AML-193 (cell line): ENCODE data around the gene CA10.

Source experiments
- DNase-seq, 2 experiments: peaks; one replicate each; lab custom pipeline; 2025; lab: John Stamatoyannopoulos, UW

Gene CA10

DNA sequence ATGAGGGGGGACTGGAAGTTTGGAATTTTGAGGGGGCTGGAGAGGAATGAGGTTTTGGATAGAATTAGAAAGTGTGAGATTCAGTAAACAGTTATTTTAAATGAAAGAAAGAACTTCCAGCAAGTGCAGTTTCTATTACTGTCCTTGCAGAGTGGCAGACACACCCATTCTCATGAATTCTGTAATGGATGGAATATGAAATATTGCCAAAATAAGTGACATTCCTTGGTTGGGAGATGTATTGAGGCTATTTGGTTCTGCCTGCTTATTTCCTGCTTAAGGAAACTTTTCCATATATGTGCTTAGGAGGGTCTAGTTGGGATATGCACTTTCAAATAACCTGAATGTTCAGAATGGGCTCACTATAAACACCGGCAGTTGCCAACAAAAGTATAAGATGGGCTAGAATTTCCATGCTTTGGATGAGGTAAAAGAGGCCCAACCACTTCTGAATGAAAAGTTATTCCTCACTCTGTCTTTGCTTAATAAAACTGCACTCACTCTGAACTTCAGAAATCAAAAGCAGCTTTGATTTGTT is 434.4 kb downstream of the CA10 start:
- no peak for DNase-seq

DNA sequence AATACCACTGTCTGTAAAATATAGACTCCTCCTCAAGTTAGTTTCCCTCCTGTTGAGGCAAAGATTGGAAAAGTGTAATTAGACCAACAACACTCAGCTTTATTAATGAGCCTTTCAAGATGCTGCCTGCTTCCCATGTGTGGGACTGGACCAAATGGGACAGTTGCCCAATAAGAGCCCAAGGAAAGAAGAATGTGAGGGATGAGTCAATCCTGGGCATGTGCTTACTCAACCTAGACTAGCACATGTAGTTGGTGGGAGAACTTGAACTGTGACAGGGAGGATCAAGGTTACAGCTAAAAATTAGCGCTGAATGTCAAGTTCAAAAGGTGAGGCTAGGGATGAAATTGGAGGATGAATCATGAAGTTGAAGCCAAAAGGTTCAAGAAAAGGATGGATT is 435.5 kb downstream of the CA10 start:
- no peak for DNase-seq

DNA sequence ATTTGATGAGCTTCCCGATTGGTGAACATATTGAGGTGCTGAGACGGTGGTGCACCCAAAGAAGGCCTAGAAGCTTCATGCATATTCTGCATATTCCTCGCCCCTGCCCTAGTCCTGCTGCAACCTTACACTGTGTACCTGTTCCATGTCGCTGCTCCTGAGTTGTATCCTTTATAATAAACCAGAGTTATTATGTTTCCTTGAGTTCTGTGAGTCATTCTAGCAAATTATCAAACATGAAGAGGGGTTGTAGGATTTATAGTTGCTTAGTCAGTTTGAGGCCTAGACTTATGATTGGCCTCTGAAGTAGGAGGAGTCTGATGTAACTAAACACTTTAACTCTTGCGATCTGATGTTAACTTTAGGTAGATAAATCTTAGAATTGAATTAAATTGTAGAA is 436.8 kb downstream of the CA10 start:
- no peak for DNase-seq

DNA sequence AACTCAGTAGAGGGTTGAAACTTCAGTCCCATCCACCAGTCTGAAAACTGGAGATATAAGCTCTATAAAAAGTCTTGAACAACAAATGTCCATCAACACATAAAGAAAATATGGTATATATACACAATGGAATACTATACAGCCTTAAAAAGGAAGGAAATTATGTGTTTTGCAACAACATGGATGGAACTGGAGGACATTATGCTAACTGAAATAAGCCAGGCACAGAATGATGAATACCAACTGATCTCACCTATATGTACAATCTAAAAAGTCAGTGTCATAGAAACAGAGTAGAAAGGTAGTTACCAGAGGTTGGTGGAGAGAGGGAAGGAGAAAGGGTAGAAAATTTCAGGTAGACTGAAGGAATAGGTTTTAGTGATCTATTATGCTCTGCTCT is 438.1 kb downstream of the CA10 start:
- no peak for DNase-seq

DNA sequence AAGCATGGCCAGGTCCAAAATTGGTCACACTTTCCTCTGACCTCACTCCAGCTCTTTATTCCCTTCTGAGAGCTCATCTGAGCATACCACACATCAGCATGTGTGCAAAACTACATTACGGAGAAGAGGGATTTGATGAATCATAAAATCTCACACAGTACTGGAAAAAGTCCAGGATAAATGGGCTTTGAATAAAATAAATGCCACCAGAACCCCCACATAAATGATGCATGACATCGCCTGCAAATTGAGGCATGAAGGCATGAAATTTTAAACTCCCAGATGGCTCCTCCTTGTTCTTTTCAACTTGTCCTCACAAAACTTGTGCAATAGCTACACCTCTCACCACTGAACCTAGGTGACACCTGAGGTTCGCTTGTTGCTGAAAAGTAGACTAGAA is 439.5 kb downstream of the CA10 start:
- DNase-seq, result no peak

DNA sequence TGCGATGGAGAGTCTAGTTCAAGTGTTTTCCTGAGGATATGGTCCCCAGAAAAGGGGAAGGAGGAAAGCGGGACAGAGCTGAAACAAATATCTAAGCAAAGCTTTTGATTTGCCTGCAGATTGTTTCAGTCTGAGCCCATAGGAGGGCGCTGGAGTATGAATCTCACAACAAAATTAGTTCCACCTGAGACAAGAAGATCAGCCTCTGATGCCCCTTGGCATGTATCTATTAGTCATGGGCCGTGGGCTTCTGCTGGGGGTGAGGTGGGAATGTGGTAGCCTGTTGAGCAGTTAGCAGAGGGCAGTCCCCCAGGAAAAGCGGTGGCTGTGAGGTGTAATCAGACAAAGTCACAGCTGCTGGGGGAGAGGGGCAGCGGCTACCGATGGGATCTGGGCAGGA is 446.9 kb downstream of the CA10 start:
- no peak for DNase-seq

DNA sequence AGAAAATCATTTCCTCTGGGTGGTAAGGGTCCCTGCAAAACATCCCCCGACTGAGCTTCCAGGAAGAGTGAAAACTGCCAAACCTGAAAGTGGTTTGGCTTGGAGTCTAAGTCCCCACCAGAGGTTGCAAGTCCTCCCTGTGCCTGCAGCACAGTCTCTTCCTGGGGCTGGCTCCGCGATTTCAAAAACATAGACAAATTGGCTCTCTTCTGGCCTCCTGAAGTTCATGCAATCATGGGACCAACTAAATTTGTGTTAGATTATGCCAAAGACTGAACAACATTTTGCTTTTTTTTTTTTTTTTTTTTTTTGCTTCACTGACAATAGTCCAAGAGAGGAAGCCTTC is 447.9 kb downstream of the CA10 start:
- DNase-seq, result no peak

DNA sequence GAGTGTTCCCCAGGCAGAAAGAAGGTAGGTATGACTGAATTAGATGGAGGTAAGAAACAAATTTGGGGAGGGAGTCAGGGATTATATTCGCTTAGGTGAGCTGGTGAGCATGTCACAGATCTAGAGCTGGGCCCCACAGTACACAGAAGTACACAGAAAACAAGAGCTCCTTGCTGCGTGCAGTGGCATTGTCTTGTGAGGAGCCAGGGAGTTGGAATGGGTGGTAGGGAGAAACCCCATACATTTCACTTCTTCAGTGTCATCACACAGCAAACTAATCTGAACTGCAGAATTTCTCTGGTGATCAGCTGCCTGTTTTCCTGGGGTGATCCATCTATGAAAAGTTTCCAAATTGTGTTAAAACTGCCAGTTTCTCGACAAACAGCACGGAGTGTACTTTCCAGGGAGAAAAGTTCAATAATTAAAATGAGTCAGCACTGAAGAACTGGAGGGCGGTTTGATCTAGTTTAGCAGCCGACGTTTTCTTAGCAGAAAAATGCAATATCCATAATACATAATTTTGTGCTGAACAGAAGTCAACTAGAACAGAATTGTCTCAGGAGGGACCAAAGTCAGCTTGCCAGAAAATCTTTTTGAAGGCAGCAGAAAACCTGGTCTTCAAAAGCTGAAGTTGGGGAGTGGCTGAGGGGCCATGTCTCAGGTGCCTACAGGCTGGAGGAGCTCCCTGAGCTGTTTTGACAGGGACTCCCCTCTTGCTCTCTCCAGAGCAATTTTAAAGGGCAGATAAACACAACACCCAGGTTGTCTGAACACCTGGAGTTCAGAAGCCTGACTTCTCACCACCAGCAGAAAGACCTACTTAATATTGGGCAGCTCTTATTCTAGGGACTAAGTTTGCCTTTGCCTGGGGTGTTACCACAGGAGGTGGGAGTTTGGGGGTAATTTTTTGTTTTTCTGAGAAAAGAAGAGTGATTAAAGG is 448.6 kb downstream of the CA10 start:
- no peak for DNase-seq

DNA sequence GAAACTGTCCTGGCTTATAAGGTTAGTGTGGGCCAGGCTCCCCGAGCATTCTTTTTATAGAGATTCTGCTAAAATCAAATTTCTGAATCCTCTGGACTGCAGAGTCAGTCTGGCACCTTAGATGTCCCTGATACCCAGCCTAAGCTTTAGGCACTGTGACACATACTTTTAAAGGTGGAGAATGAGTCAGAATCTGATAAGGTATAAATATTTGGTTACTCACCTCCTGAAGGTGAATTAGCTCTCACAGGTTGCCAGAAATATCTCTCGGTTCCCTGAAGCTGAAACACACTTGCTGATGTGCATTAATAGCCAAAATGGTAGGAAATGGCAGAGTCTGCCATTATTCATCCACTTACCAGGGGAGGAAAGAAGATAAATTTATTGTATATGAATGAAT is 451.3 kb downstream of the CA10 start:
- DNase-seq, result no peak

DNA sequence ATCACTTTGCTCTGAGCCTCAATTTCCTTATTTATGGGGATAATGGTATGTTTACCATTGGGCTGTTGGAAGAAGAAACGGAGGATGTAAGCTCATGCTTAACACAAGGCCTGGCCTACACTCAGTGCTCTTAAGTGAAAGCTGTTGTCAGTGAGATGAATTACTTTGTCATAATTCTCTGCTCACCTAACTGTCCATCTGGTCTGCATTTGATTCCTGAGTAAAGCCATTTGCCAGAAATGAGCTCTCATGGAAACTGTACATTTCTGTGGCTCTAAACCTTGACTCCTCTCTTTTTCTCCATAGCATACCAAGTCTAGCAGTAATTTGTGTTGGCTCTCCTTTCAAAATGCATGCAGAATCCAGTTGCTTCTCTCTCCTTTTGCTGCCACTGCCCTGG is 452.4 kb downstream of the CA10 start:
- no peak for DNase-seq

DNA sequence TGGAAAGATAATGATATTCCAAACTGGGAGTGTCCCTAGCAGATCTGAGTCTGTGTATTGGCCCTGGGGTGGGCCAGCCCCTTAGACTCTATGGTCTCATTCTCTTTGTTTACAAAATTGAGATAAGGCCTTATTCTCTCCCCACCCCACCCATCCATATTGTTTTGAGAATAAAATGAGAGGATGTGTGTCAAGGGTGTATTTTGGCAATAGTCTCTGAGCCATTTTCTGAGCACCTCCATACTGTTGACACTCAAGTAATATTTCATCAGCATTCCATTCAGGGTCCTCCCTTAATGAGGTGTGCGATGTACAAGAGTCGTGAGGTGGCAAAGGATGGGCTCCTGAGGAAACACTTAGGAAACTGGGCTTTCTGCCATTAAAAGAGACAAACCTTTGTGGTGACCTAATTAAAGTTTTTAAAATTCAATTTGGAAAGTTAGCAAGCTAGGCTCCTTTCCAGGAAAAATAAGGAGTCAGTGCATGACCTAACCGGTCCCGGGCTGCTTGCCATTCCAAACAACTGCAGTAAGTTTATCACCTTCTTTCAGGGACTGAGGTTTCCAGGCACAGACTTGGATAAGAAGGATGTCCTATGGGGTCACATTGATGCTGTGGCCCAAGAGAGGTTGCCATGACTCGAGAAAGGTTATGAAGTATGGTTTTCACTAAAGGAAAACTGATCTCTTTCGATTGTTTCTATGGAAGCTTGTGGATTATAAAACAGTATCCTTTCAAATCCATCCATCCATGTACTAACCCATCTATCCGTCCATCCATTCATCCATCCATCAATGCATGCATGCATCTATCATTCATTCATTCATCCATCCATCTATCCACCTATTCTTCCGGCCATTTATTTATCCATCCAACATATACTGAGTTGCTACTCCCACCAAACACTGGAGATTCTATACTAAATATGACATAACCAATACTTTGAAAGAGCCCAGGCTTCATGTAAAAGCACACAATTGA is 454.9 kb downstream of the CA10 start:
- DNase-seq, result no peak

DNA sequence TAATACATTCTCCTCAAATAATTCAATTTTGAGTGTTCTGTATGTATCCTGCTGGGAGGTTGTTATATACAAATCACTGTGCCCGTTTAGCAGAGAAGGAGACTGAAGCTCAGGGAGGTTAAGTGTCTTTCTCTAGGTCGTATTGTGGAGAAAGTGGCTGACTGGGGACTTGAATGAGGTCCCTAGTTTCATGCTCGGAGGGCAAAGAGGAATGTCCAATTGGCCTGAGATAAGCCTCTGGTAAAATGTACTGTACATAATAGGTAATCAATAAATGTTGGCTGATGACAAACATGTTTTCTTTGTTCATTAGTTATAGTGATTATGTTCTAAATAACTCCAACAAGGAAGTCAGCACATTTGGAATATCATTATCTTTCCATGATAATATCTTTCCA is 455.6 kb downstream of the CA10 start:
- DNase-seq, result no peak

DNA sequence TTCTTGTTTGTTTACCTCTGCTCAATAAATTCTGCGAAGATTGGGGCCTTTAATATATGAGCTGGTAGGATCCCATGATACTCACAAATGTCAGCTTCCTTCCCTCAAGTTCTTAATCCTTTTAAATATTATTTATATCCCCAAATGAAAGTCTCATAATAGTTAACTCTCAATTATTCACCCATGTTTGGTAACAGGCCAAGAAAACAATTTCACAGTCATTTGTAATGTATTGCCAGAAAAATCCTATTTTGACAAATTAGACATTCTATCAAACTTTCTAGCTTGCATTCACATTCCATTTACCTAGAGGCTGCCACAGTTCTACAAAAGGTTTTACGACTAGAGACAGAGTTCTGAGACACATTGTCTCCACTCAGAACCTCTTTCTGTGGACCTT is 457.0 kb downstream of the CA10 start:
- no peak for DNase-seq

DNA sequence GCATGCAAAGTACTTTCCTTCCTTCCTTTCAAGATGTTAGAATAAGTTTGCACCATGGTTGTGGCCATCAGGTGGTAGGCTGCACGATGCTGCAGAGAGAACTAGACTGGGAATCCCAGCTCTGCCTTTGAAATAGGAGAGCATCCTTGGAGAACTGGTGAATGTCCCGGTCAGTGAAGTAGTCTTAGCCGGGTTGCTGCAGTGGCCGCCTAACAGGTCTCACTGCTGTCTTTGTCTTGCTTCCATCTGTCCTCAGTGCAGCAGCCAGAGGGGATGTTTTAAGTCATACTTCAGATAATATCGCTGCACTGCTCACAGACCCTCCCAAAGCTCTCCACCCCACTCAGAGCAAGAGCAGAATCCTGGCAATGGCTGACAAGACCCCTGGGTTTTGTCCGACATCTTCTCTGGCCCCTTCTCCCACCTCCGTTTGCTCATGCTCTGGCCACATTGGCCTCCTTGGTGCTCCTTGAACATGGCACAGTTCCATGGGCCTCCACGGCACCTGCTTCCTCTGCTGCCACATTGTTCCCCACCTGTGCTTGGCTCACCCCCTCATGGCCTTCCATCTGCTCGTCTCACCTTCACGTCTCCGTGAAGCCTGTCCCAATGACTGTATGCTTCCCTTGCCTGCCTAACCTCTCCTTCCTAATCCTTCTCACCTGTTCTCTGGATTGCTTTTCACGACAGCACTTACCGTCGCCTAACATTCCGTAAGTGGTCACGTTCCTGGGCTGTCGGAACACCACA is 458.3 kb downstream of the CA10 start:
- DNase-seq, result no peak

DNA sequence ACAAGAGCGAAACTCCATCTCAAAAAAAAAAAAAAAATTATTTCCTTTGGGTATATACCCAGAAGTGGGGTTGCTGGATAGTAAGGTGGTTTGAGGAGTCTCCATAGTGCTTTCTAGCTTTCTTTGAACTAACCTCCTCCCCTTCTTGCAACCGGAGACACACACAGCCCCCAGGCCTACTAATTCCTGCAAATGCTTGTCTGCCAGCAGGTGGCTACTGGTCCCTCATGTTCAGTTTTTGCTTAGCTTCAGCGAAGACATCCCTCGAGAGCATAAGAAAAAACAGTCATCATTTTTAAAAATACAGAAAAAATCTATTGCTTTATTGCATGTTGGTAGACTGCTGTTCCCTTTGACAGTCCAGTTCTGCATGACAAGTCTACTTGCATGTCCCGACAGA is 459.2 kb downstream of the CA10 start:
- DNase-seq, result no peak

DNA sequence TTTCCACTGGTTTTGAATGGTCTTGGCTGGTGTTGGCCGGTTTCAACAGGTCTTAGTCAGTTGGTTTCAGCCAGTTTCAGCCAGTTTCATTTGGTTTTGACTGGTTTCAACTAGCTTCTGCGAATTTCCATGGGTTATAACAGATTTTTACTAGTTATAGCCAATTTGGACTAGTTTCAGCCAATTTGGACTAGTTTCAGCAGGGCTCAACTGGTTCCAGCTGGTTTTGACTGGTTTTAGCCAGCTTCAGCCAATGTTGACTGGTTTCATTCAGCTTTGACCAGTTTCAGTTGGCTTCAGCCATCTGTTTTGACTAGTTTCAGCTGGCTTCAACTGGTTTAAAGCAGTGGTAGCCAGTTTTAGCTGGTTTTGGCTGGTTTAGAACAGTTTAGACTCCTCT is 465.6 kb downstream of the CA10 start:
- no peak for DNase-seq

DNA sequence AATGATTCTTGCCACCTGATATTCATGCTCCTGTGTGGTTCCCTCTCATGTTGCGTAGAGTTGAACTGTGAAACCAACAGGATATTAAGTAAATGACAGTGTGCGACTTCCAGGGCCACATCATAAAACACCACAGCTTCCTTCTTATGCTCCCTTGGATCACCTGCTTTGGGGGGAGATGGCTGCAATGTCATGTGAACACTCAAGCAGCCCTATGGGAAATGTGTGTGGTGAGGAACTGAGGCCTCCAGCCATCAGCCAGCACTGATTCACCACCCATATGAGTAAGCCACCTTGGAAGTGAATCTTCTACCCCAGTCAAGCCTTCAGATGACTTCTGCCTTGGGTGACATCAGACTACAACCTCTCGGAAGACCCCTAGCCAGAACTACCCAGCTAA is 470.6 kb downstream of the CA10 start:
- no peak for DNase-seq

DNA sequence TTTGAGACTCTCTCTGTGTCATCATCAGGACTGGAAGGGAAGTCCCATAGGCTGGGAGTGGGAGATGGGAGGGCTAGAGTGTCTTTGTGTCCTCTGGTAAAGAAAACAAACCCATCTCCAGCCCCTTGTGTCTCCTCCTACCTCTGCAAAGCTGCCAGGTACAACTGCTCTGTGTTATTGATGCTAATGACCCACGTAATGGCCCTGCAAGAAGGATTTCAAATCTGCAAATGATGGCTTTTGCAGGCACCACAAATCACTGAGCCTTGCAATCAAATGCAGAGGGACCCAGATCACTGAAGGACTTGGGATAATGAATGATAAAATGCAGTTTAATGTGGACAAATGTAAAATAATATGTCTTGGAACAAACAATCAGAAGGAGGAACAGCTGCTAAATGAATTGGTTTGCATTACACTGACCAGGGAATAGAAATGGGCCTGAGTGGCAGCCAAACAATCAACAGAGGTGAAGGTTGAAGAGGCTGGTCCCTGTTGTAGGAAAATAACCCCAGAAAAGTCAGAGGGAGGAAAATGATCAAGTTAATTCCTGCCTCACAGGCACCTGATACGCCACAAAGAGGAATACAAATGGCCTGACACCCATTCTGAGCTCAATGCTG is 473.1 kb downstream of the CA10 start:
- DNase-seq, result no peak

DNA sequence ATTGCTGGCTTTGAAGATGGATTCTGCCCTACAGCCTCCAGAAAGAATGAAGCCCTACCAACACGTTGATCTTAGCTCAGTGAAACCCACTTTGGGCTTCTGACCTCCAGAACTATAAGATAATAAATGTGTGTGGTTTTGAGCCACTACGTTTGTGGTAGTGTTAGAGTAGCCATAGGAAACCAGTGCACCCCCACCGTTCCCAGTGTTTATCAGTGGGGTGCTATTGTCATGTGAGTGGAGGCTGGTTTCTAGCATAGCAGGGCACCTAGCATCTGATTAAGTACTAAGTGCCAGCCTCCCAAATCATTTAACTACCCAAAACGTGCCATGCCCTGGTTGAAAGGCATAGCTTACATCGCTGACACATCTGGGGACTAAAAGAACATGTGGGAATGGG is 474.3 kb downstream of the CA10 start:
- DNase-seq, result no peak

DNA sequence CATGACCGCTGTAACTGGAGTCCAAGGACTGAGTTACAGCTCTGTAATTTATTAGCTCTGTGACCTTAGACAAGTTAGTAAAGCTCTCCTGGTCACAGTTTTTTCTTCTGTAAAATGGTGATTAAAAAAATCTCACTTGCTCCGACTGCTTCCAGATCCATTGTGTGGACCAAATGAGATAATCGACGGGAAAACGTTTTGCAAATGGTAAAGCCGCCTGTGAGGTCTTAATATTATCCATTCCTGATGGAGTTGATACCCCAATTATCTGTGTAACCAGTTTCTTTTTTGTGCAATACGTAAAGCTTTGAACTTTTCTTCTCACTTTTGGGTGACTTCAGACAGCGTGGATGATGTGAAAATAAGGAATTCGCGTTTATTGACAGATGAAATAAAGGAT is 475.2 kb downstream of the CA10 start:
- DNase-seq, result no peak

DNA sequence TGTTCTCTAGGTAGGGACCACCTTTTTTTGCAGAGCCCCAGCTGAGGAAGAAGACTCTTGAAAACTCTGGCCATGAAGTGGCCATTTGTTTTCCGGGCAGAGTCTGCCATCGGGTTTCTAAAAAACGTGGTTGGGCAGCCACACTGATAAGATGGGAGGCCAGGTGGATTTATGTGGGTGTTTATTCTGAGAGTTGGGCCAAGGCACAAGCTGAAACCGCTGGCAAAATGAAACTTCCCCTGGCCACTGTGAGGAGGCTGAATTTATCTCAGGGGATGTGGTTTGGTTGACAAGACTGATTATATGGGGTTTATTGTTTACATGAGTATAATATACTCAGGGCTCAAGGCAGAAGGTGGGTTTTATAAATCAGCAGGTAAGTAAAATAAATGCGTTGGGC is 476.4 kb downstream of the CA10 start:
- DNase-seq, result no peak

DNA sequence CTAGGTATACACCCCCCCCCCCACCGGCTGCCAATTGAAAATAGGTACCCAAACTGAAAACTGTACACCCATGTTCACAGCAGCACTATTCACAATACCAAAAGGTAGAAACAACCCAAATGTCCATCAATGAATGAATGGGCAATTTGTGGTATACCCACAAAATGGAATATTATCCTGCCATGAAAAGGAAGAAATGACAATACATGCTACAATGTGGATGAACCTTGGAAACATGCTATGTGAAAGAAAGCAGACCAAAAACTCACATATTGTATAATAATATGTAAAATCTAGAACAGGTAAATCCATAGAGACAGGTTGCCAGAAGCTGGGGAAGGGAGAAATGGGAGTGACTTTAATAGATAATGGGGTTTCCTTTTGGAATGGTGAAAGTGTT is 480.6 kb downstream of the CA10 start:
- DNase-seq, result no peak
